Measurements from ENCODE around the gene LPP. TPM values are rescaled to one million over a fixed set of nuclear protein-coding genes. Genes with fewer than 3 reads are reported as not detected.

The LPP gene
- total RNA-seq, 1 experiment from 2014 or later = 120 TPM

DNA sequence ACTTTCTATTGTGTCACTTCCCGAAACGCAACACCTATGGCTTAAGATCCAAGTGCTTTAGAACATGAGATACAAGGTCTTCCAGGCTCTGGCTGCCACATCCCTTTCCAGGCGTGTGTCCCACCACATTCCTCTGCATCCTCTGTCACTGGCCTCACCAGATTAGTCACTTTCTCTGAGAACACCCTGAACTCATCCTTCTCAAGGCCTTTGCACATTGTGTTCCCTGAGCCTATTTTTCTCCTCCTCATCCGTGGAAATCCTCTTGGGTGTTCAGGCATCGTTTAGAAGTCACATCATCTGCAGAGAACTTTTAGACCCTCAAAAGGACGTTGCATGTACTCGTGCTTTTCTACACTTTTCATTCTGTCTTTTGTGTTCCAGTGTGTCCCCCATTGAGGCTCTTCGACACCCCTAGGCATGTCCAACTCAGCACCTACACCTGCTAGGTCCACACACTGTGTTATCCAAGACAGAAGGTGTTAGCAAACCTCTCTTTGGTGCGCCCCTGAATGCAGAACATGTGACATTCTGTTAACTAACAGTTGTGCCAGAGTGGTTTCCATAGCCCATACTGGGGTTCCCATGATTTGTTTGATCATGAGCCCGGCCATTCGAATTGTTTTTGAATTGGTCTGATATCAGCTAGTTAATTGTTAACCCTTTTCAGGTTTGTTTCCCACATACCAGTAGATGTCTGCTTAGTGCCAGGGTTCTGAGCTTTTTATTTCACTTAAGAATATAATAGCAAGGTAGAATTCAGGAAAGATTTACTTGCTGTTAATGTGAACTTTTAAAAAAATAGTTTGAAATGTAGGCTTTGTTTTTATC, 67.2 kb downstream of the LPP start:
- H3K36me3 Mint-ChIP-seq (ENCODE audit: insufficient read depth, unreplicated experiment) = peaks cover 36% of the 10 kb centered on the region
- no peak overlapping the region for H3K4me3 Mint-ChIP-seq (ENCODE audit: unreplicated experiment)
- no peaks in the 10 kb centered on the region for H3K9me3 ChIP-seq
- H3K4me1 Mint-ChIP-seq (ENCODE audit: low read depth, unreplicated experiment) = peaks cover 24% of the 10 kb centered on the region
- TF ChIP-seq, protein P1, sequence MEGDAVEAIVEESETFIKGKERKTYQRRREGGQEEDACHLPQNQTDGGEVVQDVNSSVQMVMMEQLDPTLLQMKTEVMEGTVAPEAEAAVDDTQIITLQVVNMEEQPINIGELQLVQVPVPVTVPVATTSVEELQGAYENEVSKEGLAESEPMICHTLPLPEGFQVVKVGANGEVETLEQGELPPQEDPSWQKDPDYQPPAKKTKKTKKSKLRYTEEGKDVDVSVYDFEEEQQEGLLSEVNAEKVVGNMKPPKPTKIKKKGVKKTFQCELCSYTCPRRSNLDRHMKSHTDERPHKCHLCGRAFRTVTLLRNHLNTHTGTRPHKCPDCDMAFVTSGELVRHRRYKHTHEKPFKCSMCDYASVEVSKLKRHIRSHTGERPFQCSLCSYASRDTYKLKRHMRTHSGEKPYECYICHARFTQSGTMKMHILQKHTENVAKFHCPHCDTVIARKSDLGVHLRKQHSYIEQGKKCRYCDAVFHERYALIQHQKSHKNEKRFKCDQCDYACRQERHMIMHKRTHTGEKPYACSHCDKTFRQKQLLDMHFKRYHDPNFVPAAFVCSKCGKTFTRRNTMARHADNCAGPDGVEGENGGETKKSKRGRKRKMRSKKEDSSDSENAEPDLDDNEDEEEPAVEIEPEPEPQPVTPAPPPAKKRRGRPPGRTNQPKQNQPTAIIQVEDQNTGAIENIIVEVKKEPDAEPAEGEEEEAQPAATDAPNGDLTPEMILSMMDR (IDR thresholded peaks at IDR 0.05; ENCODE audit: insufficient read depth in 1 of 2, low read depth in 1 of 2, low read length in 1 of 2, severe bottlenecking in 1 of 2, unreplicated experiment in 1 of 2) = no peak
- ChIA-PET CTCF (no interaction called here), POLR2A (no interaction called here)
- no peaks in the 10 kb centered on the region; the same call in 1 of the 2 replicates for H3K36me3 ChIP-seq (ENCODE audit: control insufficient read depth, insufficient read depth, low read length)
- H3K27ac Mint-ChIP-seq (ENCODE audit: unreplicated experiment) = no peak overlapping the region
- no peaks in the 10 kb centered on the region for H3K27me3 ChIP-seq (replicated peaks; ENCODE audit: control insufficient read depth, insufficient read depth, low read length)
- H3K4me3 ChIP-seq (ENCODE audit: low read depth, low read length) = no peak overlapping the region
- no peak for DNase-seq
- no peaks in the 10 kb centered on the region for H3K9me3 Mint-ChIP-seq (ENCODE audit: unreplicated experiment)
- intact Hi-C loops (cut with micrococcal nuclease; ENCODE audit: unreplicated experiment) = no loop called here
- no peaks in the 10 kb centered on the region for H3K27me3 Mint-ChIP-seq (ENCODE audit: insufficient read depth, unreplicated experiment)
- H3K4me1 ChIP-seq = peaks cover 31% of the 10 kb centered on the region
- BruUV-seq (replicated peaks) = no TSS peak

DNA sequence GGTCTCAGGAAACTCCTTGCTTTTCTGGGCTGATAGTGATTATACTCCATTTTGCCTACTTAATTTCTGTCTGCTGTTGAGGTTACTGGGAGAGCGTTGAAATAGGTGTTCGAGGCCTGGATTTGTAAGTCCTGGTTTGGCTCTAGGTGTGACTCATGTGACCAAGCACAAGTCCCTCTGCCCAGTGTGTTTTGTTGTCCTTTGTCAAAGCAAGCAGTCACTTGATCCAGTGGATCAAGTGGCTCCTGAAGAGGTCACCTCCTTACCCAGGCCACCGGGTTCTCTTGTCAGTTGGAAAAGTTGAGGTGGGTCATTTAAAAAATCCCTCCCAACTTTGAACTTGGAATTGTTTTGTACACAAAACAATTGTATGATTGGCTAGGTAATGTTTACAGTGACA, 70.0 kb downstream of the LPP start:
- Mint-ChIP-seq H3K27ac (ENCODE audit: unreplicated experiment) (no peak overlapping the region), H3K4me1 (ENCODE audit: low read depth, unreplicated experiment) (peaks cover 14% of the 10 kb centered on the region), H3K9me3 (ENCODE audit: unreplicated experiment) (no peaks in the 10 kb centered on the region), H3K36me3 (ENCODE audit: insufficient read depth, unreplicated experiment) (peaks cover 43% of the 10 kb centered on the region), H3K27me3 (ENCODE audit: insufficient read depth, unreplicated experiment) (no peaks in the 10 kb centered on the region), H3K4me3 (ENCODE audit: unreplicated experiment) (no peak overlapping the region)
- H3K36me3 ChIP-seq (ENCODE audit: control insufficient read depth, insufficient read depth, low read length) = no peaks in the 10 kb centered on the region; the same call in 1 of the 2 replicates
- H3K4me3 ChIP-seq (ENCODE audit: low read depth, low read length) = no peak overlapping the region
- H3K9me3 ChIP-seq = no peaks in the 10 kb centered on the region
- TF ChIP-seq, protein P1 (IDR thresholded peaks at IDR 0.05; ENCODE audit: insufficient read depth in 1 of 2, low read depth in 1 of 2, low read length in 1 of 2, severe bottlenecking in 1 of 2, unreplicated experiment in 1 of 2) = no peak
- CTCF ChIA-PET = no interaction called here
- POLR2A ChIA-PET = interaction anchor here (0.5 kb wide), 1 partner anchor 39 kb away, joined by 3 read pairs; no protein-coding TSS in a partner anchor
- intact Hi-C loops (cut with micrococcal nuclease; ENCODE audit: unreplicated experiment) = no loop called here
- no TSS peak for BruUV-seq (replicated peaks)
- H3K4me1 ChIP-seq = peaks cover 18% of the 10 kb centered on the region
- no peaks in the 10 kb centered on the region for H3K27me3 ChIP-seq (replicated peaks; ENCODE audit: control insufficient read depth, insufficient read depth, low read length)
- DNase-seq = no peak

DNA sequence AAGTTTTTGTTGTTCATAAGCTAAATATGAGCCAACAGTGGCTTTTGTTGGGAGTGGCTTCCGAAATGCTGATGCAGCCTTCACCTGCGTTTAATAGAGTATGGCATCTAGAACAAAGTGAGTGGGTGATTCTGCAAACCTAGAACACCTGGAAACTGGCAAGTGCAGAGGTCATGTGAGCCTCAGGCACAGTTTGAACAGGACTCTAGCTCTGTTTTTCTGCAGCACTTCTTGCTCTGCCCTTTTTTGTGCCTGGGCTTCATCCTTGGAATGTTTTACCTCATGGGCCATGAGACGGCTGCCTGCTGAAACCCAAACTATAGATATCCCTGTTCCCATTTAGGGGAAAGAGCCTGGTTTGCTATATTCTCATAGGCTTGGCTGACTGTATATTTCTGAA, 73.5 kb downstream of the LPP start:
- Histone ChIP-seq H3K4me3 (ENCODE audit: low read depth, low read length) (no peak overlapping the region), H3K36me3 (ENCODE audit: control insufficient read depth, insufficient read depth, low read length) (no peaks in the 10 kb centered on the region), H3K9me3 (no peaks in the 10 kb centered on the region), H3K27me3 (replicated peaks; ENCODE audit: control insufficient read depth, insufficient read depth, low read length) (no peaks in the 10 kb centered on the region), H3K4me1 (no peaks in the 10 kb centered on the region)
- Mint-ChIP-seq H3K27me3 (ENCODE audit: insufficient read depth, unreplicated experiment) (no peaks in the 10 kb centered on the region), H3K4me3 (ENCODE audit: unreplicated experiment) (no peak overlapping the region), H3K9me3 (ENCODE audit: unreplicated experiment) (no peaks in the 10 kb centered on the region), H3K4me1 (ENCODE audit: low read depth, unreplicated experiment) (no peaks in the 10 kb centered on the region), H3K27ac (ENCODE audit: unreplicated experiment) (no peak overlapping the region), H3K36me3 (ENCODE audit: insufficient read depth, unreplicated experiment) (peaks cover 55% of the 10 kb centered on the region)
- POLR2A ChIA-PET = no interaction called here
- no TSS peak for BruUV-seq (replicated peaks)
- intact Hi-C loops (cut with micrococcal nuclease; ENCODE audit: unreplicated experiment) = no loop called here
- CTCF ChIA-PET = no interaction called here
- DNase-seq = no peak
- TF ChIP-seq, protein P1 (IDR thresholded peaks at IDR 0.05; ENCODE audit: insufficient read depth in 1 of 2, low read depth in 1 of 2, low read length in 1 of 2, severe bottlenecking in 1 of 2, unreplicated experiment in 1 of 2) = no peak

All from Caco-2 (cell line).